DND-41 (cell line): ENCODE data around the gene C12orf57.

Experiments
- EZH2 ChIP-seq: IDR thresholded peaks from 3 replicates; pipeline ENCODE4 v1.6.1; 2012; ENCODE audit warnings: borderline replicate concordance, low read depth, mild to moderate bottlenecking, moderate library complexity, low read length, inconsistent platforms; ENCODE audit not compliant: severe bottlenecking
- TF ChIP-seq, protein P1 (sequence below): IDR thresholded peaks from 2 replicates; pipeline ENCODE4 v1.5.1; 2012; ENCODE audit warnings: borderline replicate concordance, low read length, moderate library complexity, mild to moderate bottlenecking; ENCODE audit not compliant: poor library complexity, severe bottlenecking; ENCODE audit errors: extremely low read depth

GRCh38 chr12:6916426-6917200 is 27.2 kb upstream of the C12orf57 start:
- TF ChIP-seq, protein P1, sequence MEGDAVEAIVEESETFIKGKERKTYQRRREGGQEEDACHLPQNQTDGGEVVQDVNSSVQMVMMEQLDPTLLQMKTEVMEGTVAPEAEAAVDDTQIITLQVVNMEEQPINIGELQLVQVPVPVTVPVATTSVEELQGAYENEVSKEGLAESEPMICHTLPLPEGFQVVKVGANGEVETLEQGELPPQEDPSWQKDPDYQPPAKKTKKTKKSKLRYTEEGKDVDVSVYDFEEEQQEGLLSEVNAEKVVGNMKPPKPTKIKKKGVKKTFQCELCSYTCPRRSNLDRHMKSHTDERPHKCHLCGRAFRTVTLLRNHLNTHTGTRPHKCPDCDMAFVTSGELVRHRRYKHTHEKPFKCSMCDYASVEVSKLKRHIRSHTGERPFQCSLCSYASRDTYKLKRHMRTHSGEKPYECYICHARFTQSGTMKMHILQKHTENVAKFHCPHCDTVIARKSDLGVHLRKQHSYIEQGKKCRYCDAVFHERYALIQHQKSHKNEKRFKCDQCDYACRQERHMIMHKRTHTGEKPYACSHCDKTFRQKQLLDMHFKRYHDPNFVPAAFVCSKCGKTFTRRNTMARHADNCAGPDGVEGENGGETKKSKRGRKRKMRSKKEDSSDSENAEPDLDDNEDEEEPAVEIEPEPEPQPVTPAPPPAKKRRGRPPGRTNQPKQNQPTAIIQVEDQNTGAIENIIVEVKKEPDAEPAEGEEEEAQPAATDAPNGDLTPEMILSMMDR = no peak
- no peak for TF ChIP-seq EZH2
